Activated T-helper 17 cell treated with anti-CD3 and anti-CD28 coated beads, Interleukin-2, amount 50 U/mL, for 72 hours (primary cell): Measurements from ENCODE around the gene FAT2. TPM values are rescaled to one million over a fixed set of nuclear protein-coding genes. Genes with fewer than 3 reads are reported as not detected.

Experiments
- total RNA-seq, 2 donors: library from RNA; stranded (reverse); gene quantifications; one replicate each; pipeline ENCODE4 v1.2.3, GENCODE V29; 2022

FAT2 gene
- total RNA-seq, 2 donors from 2014 or later: not detected

Other genes starting within 250 kb of the FAT2 start
- gene SLC36A2, start 243.8 kb downstream of the FAT2 start, total RNA-seq: not detected
- gene SLC36A1, start 143.7 kb downstream of the FAT2 start, total RNA-seq: 1 to 10 TPM; 5.6 TPM
- under 1 TPM in 1 of 2 donors, not detected in 1; 0.26 TPM for gene SPARC, start 95.6 kb upstream of the FAT2 start, total RNA-seq
- gene ATOX1, start 167.3 kb upstream of the FAT2 start, total RNA-seq: 10 to 100 TPM; 41.8 to 87.8 TPM
- 100 to 1,000 TPM; 149 to 251 TPM for gene G3BP1, start 180.6 kb upstream of the FAT2 start, total RNA-seq